CD14-positive monocyte (primary cell): Measurements from ENCODE around the gene WDPCP. TPM values are rescaled to one million over a fixed set of nuclear protein-coding genes. Genes with fewer than 3 reads are reported as not detected.

Source experiments
- DNase-seq, 3 donors: peaks; one replicate each; pipeline ENCODE4 v3.0.0-alpha.2; 2011 to 2022
- H2AFZ ChIP-seq: 2 replicates; pipeline ENCODE4 v1.6.0; 2012; ENCODE audit warnings: mild to moderate bottlenecking, low read depth, low read length, inconsistent platforms; ENCODE audit not compliant: insufficient read depth, poor library complexity, severe bottlenecking
- H3K27ac ChIP-seq, 2 donors: 1 replicate in 1 of 2; 2 replicates in 1 of 2; pipeline ENCODE4 v1.5.1; 2012 to 2013; ENCODE audit warnings: low read length in 2 of 2, control low read depth in 1 of 2, inconsistent platforms in 1 of 2, low read depth in 1 of 2, mild to moderate bottlenecking in 1 of 2
- H3K27me3 ChIP-seq, 2 donors: one replicate each; pipeline versions ENCODE4 v1.6.0 to v1.6.1; 2011 to 2013; ENCODE audit warnings: low read length in 2 of 2; ENCODE audit not compliant: control insufficient read depth in 2 of 2, insufficient read depth in 2 of 2
- H3K36me3 ChIP-seq, 2 donors: replicated peaks in 1 of 2; 1 replicate in 1 of 2; 2 replicates in 1 of 2; pipeline versions ENCODE4 v1.5.1 to v1.6.1; 2012 to 2013; ENCODE audit warnings: low read length in 2 of 2, control low read depth in 1 of 2, inconsistent platforms in 1 of 2, mild to moderate bottlenecking in 1 of 2; ENCODE audit not compliant: insufficient read depth in 2 of 2, control insufficient read depth in 1 of 2
- H3K4me1 ChIP-seq, 2 donors: 1 replicate in 1 of 2; 2 replicates in 1 of 2; pipeline versions ENCODE4 v1.5.1 to v1.6.1; 2012 to 2013; ENCODE audit warnings: low read length in 2 of 2, control low read depth in 1 of 2, inconsistent platforms in 1 of 2, mild to moderate bottlenecking in 1 of 2, moderate library complexity in 1 of 2; ENCODE audit not compliant: insufficient read depth in 2 of 2, control insufficient read depth in 1 of 2
- H3K4me2 ChIP-seq: replicated peaks from 2 replicates; pipeline ENCODE3; 2012; ENCODE audit warnings: low read length, moderate library complexity, mild to moderate bottlenecking; ENCODE audit not compliant: poor library complexity, severe bottlenecking; ENCODE audit errors: extremely low read depth
- H3K4me3 ChIP-seq, 3 experiments: fragments of 200-600 bp in 1 of 3; sonication (generic) in 1 of 3; replicated peaks in 1 of 3; 1 replicate in 2 of 3; 2 replicates in 1 of 3; pipeline ENCODE4 v1.5.1; 2011 to 2013; ENCODE audit warnings: low read length in 3 of 3, mild to moderate bottlenecking in 3 of 3, control low read depth in 2 of 3, low read depth in 2 of 3, inconsistent platforms in 1 of 3, moderate library complexity in 1 of 3
- H3K79me2 ChIP-seq: 2 replicates; pipeline ENCODE4 v1.6.0; 2012; ENCODE audit warnings: mild to moderate bottlenecking, control low read depth, inconsistent platforms, low read length, moderate library complexity; ENCODE audit not compliant: insufficient read depth
- H3K9ac ChIP-seq: 2 replicates; pipeline ENCODE4 v1.6.0; 2017; ENCODE audit warnings: low read length, mild to moderate bottlenecking; ENCODE audit not compliant: insufficient read depth, poor library complexity, severe bottlenecking
- H3K9me3 ChIP-seq, 2 donors: replicated peaks in 1 of 2; 1 replicate in 1 of 2; 2 replicates in 1 of 2; pipeline versions ENCODE4 v1.5.1 to v1.6.1; 2012 to 2013; ENCODE audit warnings: low read length in 2 of 2, control low read depth in 1 of 2; ENCODE audit not compliant: control insufficient read depth in 1 of 2, insufficient read depth in 1 of 2
- H4K20me1 ChIP-seq: 2 replicates; pipeline ENCODE4 v1.6.0; 2012; ENCODE audit warnings: mild to moderate bottlenecking, low read length, control low read depth, moderate library complexity; ENCODE audit not compliant: insufficient read depth
- H3K27ac Mint-ChIP-seq, 7 donors: one replicate each; pipeline ENCODE4 v1.8.0; 2020; ENCODE audit warnings: mild to moderate bottlenecking in 7 of 7, mixed read lengths in 7 of 7, moderate library complexity in 6 of 7, inconsistent platforms in 2 of 7
- H3K27me3 Mint-ChIP-seq, 3 donors: one replicate each; pipeline ENCODE4 v1.8.0; 2021 to 2022; ENCODE audit warnings: low read depth in 3 of 3, mild to moderate bottlenecking in 3 of 3, mixed read lengths in 3 of 3, moderate library complexity in 3 of 3, inconsistent platforms in 1 of 3
- H3K36me3 Mint-ChIP-seq, 2 donors: one replicate each; pipeline ENCODE4 v1.8.0; 2020; ENCODE audit warnings: mixed read lengths in 2 of 2, inconsistent platforms in 1 of 2, mild to moderate bottlenecking in 1 of 2
- H3K4me1 Mint-ChIP-seq: one replicate; pipeline ENCODE4 v1.8.0; 2020; ENCODE audit warnings: mild to moderate bottlenecking, mixed read lengths
- H3K4me3 Mint-ChIP-seq, 2 donors: one replicate each; pipeline ENCODE4 v1.8.0; 2020; ENCODE audit warnings: mild to moderate bottlenecking in 2 of 2, mixed read lengths in 2 of 2, moderate library complexity in 1 of 2
- H3K9me3 Mint-ChIP-seq, 7 donors: one replicate each; pipeline ENCODE4 v1.8.0; 2020 to 2022; ENCODE audit warnings: mixed read lengths in 7 of 7, mild to moderate bottlenecking in 6 of 7, moderate library complexity in 6 of 7, inconsistent platforms in 2 of 7
- WGBS: methylation state at CpG from one replicate; pipeline ENCODE4 v1.1.5; 2013; ENCODE audit warnings: missing lambda C conversion rate; ENCODE audit not compliant: insufficient coverage; 5-methylcytosine and 5-hydroxymethylcytosine counted together
- intact Hi-C, 2 donors: fragments of 100-400 bp; cut with micrococcal nuclease; formaldehyde crosslinking; loops; one replicate each; pipeline versions ENCODE4 v1.15.0 to v1.15.1; 2023
- polyA plus RNA-seq, 3 donors: library from polyadenylated mRNA; depleted of rRNA in 1 of 3; unstranded in 2 of 3; stranded (reverse) in 1 of 3; fragments of 300-500 nt in 2 of 3; fragments of >200 nt in 1 of 3; fragmentation: Illumina TruSeq in 2 of 3; gene quantifications; 1 replicate in 2 of 3; 2 replicates in 1 of 3; pipeline ENCODE4 v1.2.3, GENCODE V29; 2012 to 2021
- TF ChIP-seq, protein P1 (sequence below): fragments of 200-600 bp; IDR thresholded peaks from one replicate; pipeline ENCODE4 v1.8.0; 2022; ENCODE audit warnings: antibody characterized with exemption, mild to moderate bottlenecking

The WDPCP gene
- polyA plus RNA-seq, 3 donors = 3.3 to 5.2 (median 3.7) TPM

DNA sequence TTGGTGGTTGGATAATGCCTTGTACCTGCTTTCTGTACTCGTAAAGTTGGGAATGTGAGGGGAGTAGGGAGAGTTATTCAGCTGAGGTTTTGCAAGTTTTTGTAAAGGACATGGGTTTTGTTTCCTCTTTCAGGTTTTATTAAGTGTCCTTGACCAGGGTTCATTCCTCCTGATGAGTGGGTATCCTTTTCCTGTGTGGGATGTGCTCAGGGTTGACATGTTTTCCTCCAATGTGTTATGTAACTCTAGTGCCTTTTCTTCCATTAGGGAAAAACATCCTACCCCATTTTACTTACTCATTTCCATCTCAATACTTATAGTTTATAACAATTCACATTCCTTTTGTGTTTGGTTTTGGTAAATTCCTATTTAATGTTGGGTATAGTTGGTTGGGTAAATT is 489.2 kb downstream of the WDPCP start:
- H3K4me3 ChIP-seq = no peak overlapping the region
- H2AFZ ChIP-seq = no peak overlapping the region
- no peak for DNase-seq
- H3K36me3 ChIP-seq = no peaks in the 10 kb centered on the region
- no peaks in the 10 kb centered on the region for H3K4me1 Mint-ChIP-seq
- WGBS = 88% methylated on average over 1 of the region's 1 CpG
- H4K20me1 ChIP-seq = no peaks in the 10 kb centered on the region
- no peak overlapping the region for H3K9ac ChIP-seq
- H3K9me3 Mint-ChIP-seq = peaks cover under 1 to 19% (median 8%) of the 10 kb centered on the region in 7 donors
- intact Hi-C loops = no loop called here
- no peaks in the 10 kb centered on the region for H3K9me3 ChIP-seq
- H3K27me3 Mint-ChIP-seq = peaks cover 1 to 4% (median 3%) of the 10 kb centered on the region in 3 donors
- H3K27ac ChIP-seq = no peak overlapping the region
- H3K79me2 ChIP-seq = no peaks in the 10 kb centered on the region
- no peak overlapping the region for H3K27ac Mint-ChIP-seq
- no peak overlapping the region for H3K4me3 Mint-ChIP-seq
- TF ChIP-seq, protein P1, sequence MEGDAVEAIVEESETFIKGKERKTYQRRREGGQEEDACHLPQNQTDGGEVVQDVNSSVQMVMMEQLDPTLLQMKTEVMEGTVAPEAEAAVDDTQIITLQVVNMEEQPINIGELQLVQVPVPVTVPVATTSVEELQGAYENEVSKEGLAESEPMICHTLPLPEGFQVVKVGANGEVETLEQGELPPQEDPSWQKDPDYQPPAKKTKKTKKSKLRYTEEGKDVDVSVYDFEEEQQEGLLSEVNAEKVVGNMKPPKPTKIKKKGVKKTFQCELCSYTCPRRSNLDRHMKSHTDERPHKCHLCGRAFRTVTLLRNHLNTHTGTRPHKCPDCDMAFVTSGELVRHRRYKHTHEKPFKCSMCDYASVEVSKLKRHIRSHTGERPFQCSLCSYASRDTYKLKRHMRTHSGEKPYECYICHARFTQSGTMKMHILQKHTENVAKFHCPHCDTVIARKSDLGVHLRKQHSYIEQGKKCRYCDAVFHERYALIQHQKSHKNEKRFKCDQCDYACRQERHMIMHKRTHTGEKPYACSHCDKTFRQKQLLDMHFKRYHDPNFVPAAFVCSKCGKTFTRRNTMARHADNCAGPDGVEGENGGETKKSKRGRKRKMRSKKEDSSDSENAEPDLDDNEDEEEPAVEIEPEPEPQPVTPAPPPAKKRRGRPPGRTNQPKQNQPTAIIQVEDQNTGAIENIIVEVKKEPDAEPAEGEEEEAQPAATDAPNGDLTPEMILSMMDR = no peak
- no peaks in the 10 kb centered on the region for H3K4me1 ChIP-seq
- H3K36me3 Mint-ChIP-seq = no peaks in the 10 kb centered on the region
- no peak overlapping the region for H3K4me2 ChIP-seq
- H3K27me3 ChIP-seq = no peaks in the 10 kb centered on the region

DNA sequence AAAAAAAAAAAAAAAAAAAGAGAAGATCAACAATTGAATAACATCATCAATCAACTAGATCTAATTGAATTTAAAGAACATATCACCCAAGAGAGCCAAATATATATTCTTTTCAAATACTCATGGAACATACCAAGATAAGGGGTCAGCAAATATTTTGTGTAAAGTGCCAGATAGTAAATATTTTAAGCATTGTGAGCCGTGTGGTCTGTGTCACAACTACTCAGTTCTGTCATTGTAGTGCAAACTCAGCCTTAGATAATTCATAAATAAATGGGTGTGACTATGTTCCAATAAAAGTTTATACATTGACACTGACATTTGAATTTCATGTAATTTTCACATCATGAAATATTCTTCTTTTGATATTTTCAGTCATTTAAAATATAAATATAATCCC is 491.8 kb downstream of the WDPCP start:
- no peaks in the 10 kb centered on the region for H3K36me3 Mint-ChIP-seq
- no peak overlapping the region for H3K27ac ChIP-seq
- H3K4me1 Mint-ChIP-seq = no peaks in the 10 kb centered on the region
- H3K27me3 ChIP-seq = no peaks in the 10 kb centered on the region
- H3K4me3 Mint-ChIP-seq = no peak overlapping the region
- no peak overlapping the region for H3K9ac ChIP-seq
- DNase-seq = no peak
- TF ChIP-seq, protein P1 = no peak
- H3K79me2 ChIP-seq = no peaks in the 10 kb centered on the region
- H3K4me1 ChIP-seq = no peaks in the 10 kb centered on the region
- H3K27ac Mint-ChIP-seq = no peak overlapping the region
- peaks cover 2 to 13% (median 7%) of the 10 kb centered on the region in 7 donors for H3K9me3 Mint-ChIP-seq
- H3K36me3 ChIP-seq = no peaks in the 10 kb centered on the region
- no peak overlapping the region for H3K4me2 ChIP-seq
- H3K9me3 ChIP-seq = no peaks in the 10 kb centered on the region
- no peak overlapping the region for H2AFZ ChIP-seq
- no CpG with 5 or more reads among the region's 1 CpG for WGBS
- H3K4me3 ChIP-seq = no peak overlapping the region
- H4K20me1 ChIP-seq = no peaks in the 10 kb centered on the region
- H3K27me3 Mint-ChIP-seq = peaks cover 2 to 4% (median 3%) of the 10 kb centered on the region in 3 donors
- intact Hi-C loops = no loop called here
